Measurements from ENCODE around the gene DENND1B.

- no peak for TF ChIP-seq EZH2 (optimal IDR thresholded peaks at IDR 0.05; ENCODE audit: low read depth, low read length)
- TF ChIP-seq CTCF (IDR thresholded peaks at IDR 0.05; ENCODE audit: low read length) = no peak
- no peak for TF ChIP-seq EZH2phosphoT487 (IDR thresholded peaks at IDR 0.05; ENCODE audit: low read length)
Observed at GRCh38 chr1:197599789-197600188, 175.5 kb downstream of the DENND1B start.

Measured in MM.1S (cell line).